Measurements from ENCODE around the gene KPNB1.

Gene KPNB1

GRCh38 chr17:47714773-47715396, 65.2 kb downstream of the KPNB1 start:
- DNase-seq: no peak

GRCh38 chr17:47715669-47716325, 66.1 kb downstream of the KPNB1 start:
- no peak for DNase-seq

GRCh38 chr17:47716375-47716774, 66.7 kb downstream of the KPNB1 start:
- DNase-seq: no peak

- peak; percentile 59 for DNase-seq
Observed at GRCh38 chr17:47717261-47717697, 67.6 kb downstream of the KPNB1 start.

- DNase-seq: no peak
Observed at GRCh38 chr17:47717979-47718621, 68.4 kb downstream of the KPNB1 start.

- DNase-seq: no peak
Observed at GRCh38 chr17:47718634-47719405, 69.1 kb downstream of the KPNB1 start.

- DNase-seq: peak; percentile 90
Observed at GRCh38 chr17:47719411-47720152, 69.9 kb downstream of the KPNB1 start.

GRCh38 chr17:47720196-47720595, 70.5 kb downstream of the KPNB1 start:
- DNase-seq: no peak

GRCh38 chr17:47720754-47721533, 71.2 kb downstream of the KPNB1 start:
- DNase-seq: peak; percentile 99

GRCh38 chr17:47721725-47722124, 72.0 kb downstream of the KPNB1 start:
- no peak for DNase-seq

GRCh38 chr17:47724705-47725104, 75.0 kb downstream of the KPNB1 start:
- DNase-seq: no peak

GRCh38 chr17:47725446-47726111, 75.9 kb downstream of the KPNB1 start:
- DNase-seq: no peak

- DNase-seq: no peak
Observed at GRCh38 chr17:47726796-47727703, 77.3 kb downstream of the KPNB1 start.

- no peak for DNase-seq
Observed at GRCh38 chr17:47727704-47728036, 78.0 kb downstream of the KPNB1 start.

- no peak for DNase-seq
Observed at GRCh38 chr17:47728214-47728877, 78.6 kb downstream of the KPNB1 start.

- DNase-seq: no peak
Observed at GRCh38 chr17:47729476-47729875, 79.8 kb downstream of the KPNB1 start.

- no peak for DNase-seq
Observed at GRCh38 chr17:47730681-47731080, 81.0 kb downstream of the KPNB1 start.

- no peak for DNase-seq
Observed at GRCh38 chr17:47731396-47731795, 81.7 kb downstream of the KPNB1 start.

- DNase-seq: no peak
Observed at GRCh38 chr17:47732399-47733046, 82.8 kb downstream of the KPNB1 start.
